HFF-Myc (cell line): Measurements from ENCODE around the gene RCAN2.

Source experiments
- DNase-seq: peaks from one replicate; pipeline ENCODE4 v3.0.0-alpha.2; 2011; ENCODE audit warnings: low read depth; ENCODE audit errors: extremely low read depth
- H3K4me3 ChIP-seq: replicated peaks from 2 replicates; pipeline ENCODE4 v1.5.1; 2011; ENCODE audit warnings: low read depth, mild to moderate bottlenecking, control low read depth, low read length
- CTCF ChIP-seq: IDR thresholded peaks from 2 replicates; pipeline ENCODE4 v1.5.1; 2012; ENCODE audit warnings: mild to moderate bottlenecking, low read depth, low read length, control low read depth; ENCODE audit errors: missing control alignments

Gene RCAN2

GRCh38 chr6:46500382-46500781, 9.1 kb upstream of the RCAN2 start:
- DNase-seq, result no peak
- H3K4me3 ChIP-seq, result no peak overlapping the region
- TF ChIP-seq CTCF, result no peak

- peak overlapping the region; percentile 53 for H3K4me3 ChIP-seq
- TF ChIP-seq CTCF, result peak; percentile 83
- DNase-seq, result no peak
Observed at GRCh38 chr6:46491628-46492547, 639 bp upstream of the RCAN2 start.

- DNase-seq, result no peak
- peak overlapping the region; percentile 53 for H3K4me3 ChIP-seq
- TF ChIP-seq CTCF, result peak; percentile 46
Observed at GRCh38 chr6:46490425-46491200, 636 bp downstream of the RCAN2 start.

- no peak for DNase-seq
- no peak overlapping the region for H3K4me3 ChIP-seq
- TF ChIP-seq CTCF, result no peak
Observed at GRCh38 chr6:46486181-46486580, 5.1 kb downstream of the RCAN2 start.

GRCh38 chr6:46484081-46484820, 7.0 kb downstream of the RCAN2 start:
- H3K4me3 ChIP-seq, result no peak overlapping the region
- no peak for TF ChIP-seq CTCF
- DNase-seq, result no peak

- DNase-seq, result no peak
- no peak for TF ChIP-seq CTCF
- no peak overlapping the region for H3K4me3 ChIP-seq
Observed at GRCh38 chr6:46476301-46476700, 14.9 kb downstream of the RCAN2 start.
